ENCODE results near the gene AMBRA1. TPM values are rescaled to one million over a fixed set of nuclear protein-coding genes. Genes with fewer than 3 reads are reported as not detected.
"Not testable (repeated sequence)": the region's sequence is repeated elsewhere in the genome, so short reads cannot be mapped to it uniquely, and the experiment has no call there.

Gene AMBRA1
- total RNA-seq, 1 donor from 2014 or later, result 36.9 TPM

DNA sequence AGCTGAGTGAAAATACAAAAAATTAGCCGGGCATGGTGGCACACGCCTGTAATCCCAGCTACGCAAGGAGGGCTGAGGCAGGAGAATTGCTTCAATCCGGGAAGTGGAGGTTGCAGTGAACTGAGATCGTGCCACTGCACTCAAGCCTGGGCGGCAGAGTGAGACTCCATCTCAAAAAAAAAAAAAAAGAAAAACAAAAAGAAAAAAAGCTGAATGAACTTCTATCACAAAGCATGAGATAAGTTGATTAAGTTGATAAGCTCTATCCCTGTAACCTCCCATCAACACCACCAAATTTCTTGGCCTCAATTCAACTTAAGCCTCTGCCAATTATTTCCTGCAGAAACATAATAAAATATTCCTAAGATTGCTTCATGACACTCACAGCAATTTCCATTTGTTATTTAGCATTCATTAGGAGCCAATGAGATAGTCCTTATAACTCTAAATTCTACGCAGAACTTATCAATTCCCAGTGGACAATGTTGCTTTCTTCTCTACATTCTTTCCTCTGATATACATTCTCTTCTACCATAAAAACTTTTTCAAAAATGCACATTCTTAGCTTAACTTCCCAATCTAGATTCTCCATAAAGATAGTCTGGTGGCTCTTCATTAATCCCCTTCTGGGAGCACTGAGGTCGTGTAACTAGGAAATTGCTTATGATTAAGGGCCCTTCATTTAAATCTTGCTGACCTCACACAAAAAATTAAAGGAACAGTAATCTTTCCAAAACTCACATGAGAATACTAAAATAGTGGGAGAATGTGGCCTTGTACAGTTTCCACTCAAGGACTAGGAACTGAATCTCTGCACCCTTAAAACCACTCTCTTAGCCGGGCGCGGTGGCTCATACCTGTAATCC lies 2.9 kb downstream of the AMBRA1 start:
- Mint-ChIP-seq H3K27ac (ENCODE audit: unreplicated experiment) (no peak overlapping the region), H3K27me3 (ENCODE audit: unreplicated experiment) (peaks cover 3% of the 10 kb centered on the region), H3K4me3 (ENCODE audit: unreplicated experiment) (no peak overlapping the region), H3K4me1 (ENCODE audit: unreplicated experiment) (peaks cover 17% of the 10 kb centered on the region), H3K36me3 (ENCODE audit: low read depth, unreplicated experiment) (no peaks in the 10 kb centered on the region), H3K9me3 (ENCODE audit: unreplicated experiment) (no peaks in the 10 kb centered on the region)
- TF ChIP-seq, protein P1, sequence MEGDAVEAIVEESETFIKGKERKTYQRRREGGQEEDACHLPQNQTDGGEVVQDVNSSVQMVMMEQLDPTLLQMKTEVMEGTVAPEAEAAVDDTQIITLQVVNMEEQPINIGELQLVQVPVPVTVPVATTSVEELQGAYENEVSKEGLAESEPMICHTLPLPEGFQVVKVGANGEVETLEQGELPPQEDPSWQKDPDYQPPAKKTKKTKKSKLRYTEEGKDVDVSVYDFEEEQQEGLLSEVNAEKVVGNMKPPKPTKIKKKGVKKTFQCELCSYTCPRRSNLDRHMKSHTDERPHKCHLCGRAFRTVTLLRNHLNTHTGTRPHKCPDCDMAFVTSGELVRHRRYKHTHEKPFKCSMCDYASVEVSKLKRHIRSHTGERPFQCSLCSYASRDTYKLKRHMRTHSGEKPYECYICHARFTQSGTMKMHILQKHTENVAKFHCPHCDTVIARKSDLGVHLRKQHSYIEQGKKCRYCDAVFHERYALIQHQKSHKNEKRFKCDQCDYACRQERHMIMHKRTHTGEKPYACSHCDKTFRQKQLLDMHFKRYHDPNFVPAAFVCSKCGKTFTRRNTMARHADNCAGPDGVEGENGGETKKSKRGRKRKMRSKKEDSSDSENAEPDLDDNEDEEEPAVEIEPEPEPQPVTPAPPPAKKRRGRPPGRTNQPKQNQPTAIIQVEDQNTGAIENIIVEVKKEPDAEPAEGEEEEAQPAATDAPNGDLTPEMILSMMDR (IDR thresholded peaks at IDR 0.05; ENCODE audit: unreplicated experiment), result no peak
- no peak for DNase-seq (ENCODE audit: low spot score)

DNA sequence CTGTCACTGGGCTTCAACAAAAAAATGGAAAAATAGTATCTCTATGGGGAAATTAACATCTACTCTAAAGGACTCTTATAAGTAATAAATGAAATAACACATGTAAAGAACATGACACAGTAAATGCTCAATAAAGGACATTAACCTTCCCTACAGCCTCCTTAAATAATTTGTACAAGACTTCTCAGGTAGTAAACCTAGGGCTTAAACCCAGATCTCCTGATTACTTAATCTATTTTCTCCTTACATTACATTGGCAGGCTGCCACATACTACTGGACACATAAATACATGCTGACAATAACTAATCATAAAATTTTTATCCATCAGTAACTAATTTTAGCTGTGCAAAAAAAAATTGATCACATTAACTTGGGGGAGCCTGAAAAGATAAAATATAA lies 4.9 kb downstream of the AMBRA1 start:
- no peak for DNase-seq (ENCODE audit: low spot score)
- H3K9me3 Mint-ChIP-seq (ENCODE audit: unreplicated experiment), result no peaks in the 10 kb centered on the region
- no peak overlapping the region for H3K27ac Mint-ChIP-seq (ENCODE audit: unreplicated experiment)
- TF ChIP-seq, protein P1 (IDR thresholded peaks at IDR 0.05; ENCODE audit: unreplicated experiment), result no peak
- H3K27me3 Mint-ChIP-seq (ENCODE audit: unreplicated experiment), result peaks cover 3% of the 10 kb centered on the region
- no peaks in the 10 kb centered on the region for H3K36me3 Mint-ChIP-seq (ENCODE audit: low read depth, unreplicated experiment)
- peaks cover 14% of the 10 kb centered on the region for H3K4me1 Mint-ChIP-seq (ENCODE audit: unreplicated experiment)
- no peak overlapping the region for H3K4me3 Mint-ChIP-seq (ENCODE audit: unreplicated experiment)

DNA sequence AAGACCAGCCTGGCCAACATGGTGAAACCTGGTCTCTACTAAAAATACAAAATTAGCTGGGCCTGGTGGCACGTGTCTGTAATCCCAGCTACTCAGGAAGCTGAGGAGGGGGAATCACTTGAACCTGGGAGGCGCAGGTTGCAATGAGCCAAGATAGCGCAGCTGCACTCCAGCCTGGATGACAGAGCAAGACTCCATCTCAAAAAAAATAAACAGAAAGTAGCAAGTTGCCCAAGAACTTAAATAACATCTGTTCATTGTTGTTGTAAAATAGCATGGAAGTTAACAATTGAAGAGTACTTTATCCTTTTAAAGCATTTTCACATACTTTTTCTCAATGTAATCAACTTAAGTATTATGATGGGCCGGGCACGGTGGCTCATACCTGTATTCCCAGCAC lies 5.7 kb downstream of the AMBRA1 start:
- H3K27me3 Mint-ChIP-seq (ENCODE audit: unreplicated experiment), result peaks cover under 1% of the 10 kb centered on the region
- no peaks in the 10 kb centered on the region for H3K36me3 Mint-ChIP-seq (ENCODE audit: low read depth, unreplicated experiment)
- H3K4me1 Mint-ChIP-seq (ENCODE audit: unreplicated experiment), result peaks cover 8% of the 10 kb centered on the region
- no peaks in the 10 kb centered on the region for H3K9me3 Mint-ChIP-seq (ENCODE audit: unreplicated experiment)
- DNase-seq (ENCODE audit: low spot score), result no peak
- TF ChIP-seq, protein P1 (IDR thresholded peaks at IDR 0.05; ENCODE audit: unreplicated experiment), result no peak
- no peak overlapping the region for H3K4me3 Mint-ChIP-seq (ENCODE audit: unreplicated experiment)
- no peak overlapping the region for H3K27ac Mint-ChIP-seq (ENCODE audit: unreplicated experiment)

DNA sequence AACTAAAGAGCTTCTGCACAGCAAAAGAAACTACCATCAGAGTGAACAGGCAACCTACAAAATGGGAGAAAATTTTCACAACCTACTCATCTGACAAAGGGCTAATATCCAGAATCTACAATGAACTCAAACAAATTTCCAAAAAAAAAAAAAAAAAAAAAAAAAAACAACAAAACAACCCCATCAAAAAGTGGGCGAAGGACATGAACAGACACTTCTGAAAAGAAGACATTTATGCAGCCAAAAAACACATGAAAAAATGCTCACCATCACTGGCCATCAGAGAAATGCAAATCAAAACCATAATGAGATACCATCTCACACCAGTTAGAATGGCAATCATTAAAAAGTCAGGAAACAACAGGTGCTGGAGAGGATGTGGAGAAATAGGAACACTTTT lies 10.3 kb downstream of the AMBRA1 start:
- H3K4me1 Mint-ChIP-seq (ENCODE audit: unreplicated experiment); H3K9me3 Mint-ChIP-seq (ENCODE audit: unreplicated experiment); DNase-seq (ENCODE audit: low spot score); H3K4me3 Mint-ChIP-seq (ENCODE audit: unreplicated experiment); H3K27ac Mint-ChIP-seq (ENCODE audit: unreplicated experiment); H3K27me3 Mint-ChIP-seq (ENCODE audit: unreplicated experiment): not testable (repeated sequence)
- H3K36me3 Mint-ChIP-seq (ENCODE audit: low read depth, unreplicated experiment), result peaks cover 13% of the 10 kb centered on the region

DNA sequence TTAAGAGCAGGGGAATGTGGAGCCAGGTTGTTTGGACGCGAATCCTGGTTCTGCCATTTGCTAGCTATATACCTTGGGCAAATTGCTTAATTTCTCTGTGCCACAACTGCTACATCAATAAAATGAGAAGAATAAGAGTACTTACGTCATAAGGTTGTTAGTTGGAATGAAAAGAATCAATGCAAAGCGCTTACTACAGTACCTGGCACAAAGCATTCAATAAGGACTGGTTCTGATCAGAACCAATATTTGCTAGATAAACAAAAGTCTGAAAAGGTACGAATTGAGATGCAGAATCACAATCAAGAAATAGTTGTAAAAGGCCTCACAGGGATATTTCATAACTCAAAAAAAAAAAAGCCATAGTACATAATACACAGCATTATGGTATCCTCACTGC lies 11.2 kb downstream of the AMBRA1 start:
- Mint-ChIP-seq H3K9me3 (ENCODE audit: unreplicated experiment) (no peaks in the 10 kb centered on the region), H3K27ac (ENCODE audit: unreplicated experiment) (no peak overlapping the region), H3K4me1 (ENCODE audit: unreplicated experiment) (no peaks in the 10 kb centered on the region), H3K4me3 (ENCODE audit: unreplicated experiment) (no peak overlapping the region), H3K36me3 (ENCODE audit: low read depth, unreplicated experiment) (peaks cover 13% of the 10 kb centered on the region), H3K27me3 (ENCODE audit: unreplicated experiment) (no peaks in the 10 kb centered on the region)
- TF ChIP-seq, protein P1 (IDR thresholded peaks at IDR 0.05; ENCODE audit: unreplicated experiment), result no peak
- DNase-seq (ENCODE audit: low spot score), result no peak
